ENCODE results near the gene PPME1. TPM values are rescaled to one million over a fixed set of nuclear protein-coding genes. Genes with fewer than 3 reads are reported as not detected.

The PPME1 gene
- total RNA-seq, 2 experiments from 2014 or later, result 13.7 to 16.3 TPM

- DNase-seq (no peak), ATAC-seq (ENCODE audit: poor library complexity) (no peak)
- Histone ChIP-seq H3K4me1 (ENCODE audit: insufficient read depth, low read length) (no peaks in the 10 kb centered on the region), H3K4me3 (ENCODE audit: low read length) (no peak overlapping the region), H3K27ac (ENCODE audit: low read depth in 1 of 2, low read length in 2 of 2) (no peak overlapping the region), H3K36me3 (ENCODE audit: insufficient read depth, low read length) (peaks cover 19% of the 10 kb centered on the region), H3K27me3 (ENCODE audit: control insufficient read depth in 1 of 2, insufficient read depth in 2 of 2, low read length in 2 of 2) (no peaks in the 10 kb centered on the region), H3K9me3 (ENCODE audit: control insufficient read depth in 1 of 2, insufficient read depth in 1 of 2, low read length in 2 of 2) (no peaks in the 10 kb centered on the region)
- H3K36me3 Mint-ChIP-seq (ENCODE audit: low read depth), result peaks cover 66% of the 10 kb centered on the region
- H3K4me3 Mint-ChIP-seq, result no peak overlapping the region
- CTCF ChIA-PET, result no interaction called here
- intact Hi-C loops (cut with DNase I, micrococcal nuclease), result no loop called here
- no peaks in the 10 kb centered on the region for H3K27me3 Mint-ChIP-seq
- H3K27ac Mint-ChIP-seq, result no peak overlapping the region
- POLR2A ChIA-PET, result interaction anchor here (0.6 kb wide), 1 partner anchor 14 kb away, joined by 3 read pairs; the partner anchor contains the start of gene C2CD3
- no peak for TF ChIP-seq CTCF (IDR thresholded peaks at IDR 0.05)
- no peaks in the 10 kb centered on the region for H3K9me3 Mint-ChIP-seq
- peaks cover 36% of the 10 kb centered on the region for H3K4me1 Mint-ChIP-seq (ENCODE audit: low read depth)
These were observed 13.9 kb upstream of the PPME1 start for GRCh38 chr11:74157169-74157568.

- Mint-ChIP-seq H3K9me3 (no peaks in the 10 kb centered on the region), H3K27ac (no peak overlapping the region), H3K36me3 (ENCODE audit: low read depth) (peaks cover 68% of the 10 kb centered on the region), H3K27me3 (no peaks in the 10 kb centered on the region), H3K4me1 (ENCODE audit: low read depth) (peaks cover 47% of the 10 kb centered on the region), H3K4me3 (no peak overlapping the region)
- POLR2A ChIA-PET, result no interaction called here
- CTCF ChIA-PET, result no interaction called here
- Histone ChIP-seq H3K36me3 (ENCODE audit: insufficient read depth, low read length) (peaks cover 32% of the 10 kb centered on the region), H3K4me3 (ENCODE audit: low read length) (no peak overlapping the region), H3K9me3 (ENCODE audit: control insufficient read depth in 1 of 2, insufficient read depth in 1 of 2, low read length in 2 of 2) (no peaks in the 10 kb centered on the region), H3K27me3 (ENCODE audit: control insufficient read depth in 1 of 2, insufficient read depth in 2 of 2, low read length in 2 of 2) (no peaks in the 10 kb centered on the region), H3K4me1 (ENCODE audit: insufficient read depth, low read length) (no peaks in the 10 kb centered on the region), H3K27ac (ENCODE audit: low read depth in 1 of 2, low read length in 2 of 2) (no peak overlapping the region)
- DNase-seq, result no peak
- ATAC-seq (ENCODE audit: poor library complexity), result no peak
- intact Hi-C loops (cut with DNase I, micrococcal nuclease), result no loop called here
- TF ChIP-seq CTCF (IDR thresholded peaks at IDR 0.05), result no peak
These were observed 11.4 kb upstream of the PPME1 start for GRCh38 chr11:74159642-74160041.

GRCh38 chr11:74162681-74163467, 8.2 kb upstream of the PPME1 start:
- Histone ChIP-seq H3K36me3 (ENCODE audit: insufficient read depth, low read length) (peaks cover 43% of the 10 kb centered on the region), H3K4me3 (ENCODE audit: low read length) (no peak overlapping the region), H3K9me3 (ENCODE audit: control insufficient read depth in 1 of 2, insufficient read depth in 1 of 2, low read length in 2 of 2) (no peaks in the 10 kb centered on the region), H3K27ac (ENCODE audit: low read depth in 1 of 2, low read length in 2 of 2) (no peak overlapping the region), H3K27me3 (ENCODE audit: control insufficient read depth in 1 of 2, insufficient read depth in 2 of 2, low read length in 2 of 2) (no peaks in the 10 kb centered on the region), H3K4me1 (ENCODE audit: insufficient read depth, low read length) (no peaks in the 10 kb centered on the region)
- Mint-ChIP-seq H3K27ac (no peak overlapping the region), H3K27me3 (no peaks in the 10 kb centered on the region), H3K4me1 (ENCODE audit: low read depth) (peaks cover 41% of the 10 kb centered on the region), H3K9me3 (no peaks in the 10 kb centered on the region), H3K4me3 (no peak overlapping the region), H3K36me3 (ENCODE audit: low read depth) (peaks cover 74% of the 10 kb centered on the region)
- intact Hi-C loops (cut with DNase I, micrococcal nuclease), result no loop called here
- POLR2A ChIA-PET, result interaction anchor here (1.1 kb wide), 1 partner anchor 8 kb away, joined by 3 read pairs; the partner anchor contains the start of genes C2CD3 and PPME1
- ATAC-seq (ENCODE audit: poor library complexity) (no peak), DNase-seq (no peak)
- TF ChIP-seq CTCF (IDR thresholded peaks at IDR 0.05), result no peak
- CTCF ChIA-PET, result interaction anchor here (1.7 kb wide), 1 partner anchor 7 kb away, joined by 3 read pairs; no protein-coding TSS in a partner anchor

All from CD4-positive, alpha-beta T cell (primary cell).